ENCODE results near the gene TMPRSS13. TPM values are rescaled to one million over a fixed set of nuclear protein-coding genes. Genes with fewer than 3 reads are reported as not detected.

The TMPRSS13 gene
- total RNA-seq, 1 donor from 2014 or later, result not detected

DNA sequence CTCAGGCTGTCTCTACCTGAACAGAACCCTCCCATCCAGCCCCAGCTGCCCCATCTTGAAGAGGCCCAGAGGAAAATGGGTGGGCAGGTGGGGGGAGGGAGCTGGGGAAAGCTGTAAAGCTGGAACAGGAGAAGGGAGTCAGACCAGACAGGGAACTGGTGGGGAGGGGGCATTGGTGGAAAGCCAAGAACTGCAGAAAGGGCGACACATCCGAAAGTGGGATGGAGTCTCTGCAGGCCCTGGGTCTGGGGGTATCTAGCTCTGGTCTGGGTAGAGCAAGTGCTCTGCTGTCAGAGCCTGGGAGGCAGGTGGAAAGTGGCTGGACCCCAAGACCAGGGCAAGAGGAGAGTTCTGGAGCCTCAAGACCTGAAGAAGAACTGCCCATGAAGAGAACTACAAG is 7.7 kb downstream of the TMPRSS13 start:
- H3K27me3 ChIP-seq, result no peaks in the 10 kb centered on the region
- no peaks in the 10 kb centered on the region for H3K9me3 ChIP-seq
- intact Hi-C loops (cut with DNase I), result no loop called here
- H3K27ac ChIP-seq, result no peak overlapping the region
- TF ChIP-seq, protein P1, sequence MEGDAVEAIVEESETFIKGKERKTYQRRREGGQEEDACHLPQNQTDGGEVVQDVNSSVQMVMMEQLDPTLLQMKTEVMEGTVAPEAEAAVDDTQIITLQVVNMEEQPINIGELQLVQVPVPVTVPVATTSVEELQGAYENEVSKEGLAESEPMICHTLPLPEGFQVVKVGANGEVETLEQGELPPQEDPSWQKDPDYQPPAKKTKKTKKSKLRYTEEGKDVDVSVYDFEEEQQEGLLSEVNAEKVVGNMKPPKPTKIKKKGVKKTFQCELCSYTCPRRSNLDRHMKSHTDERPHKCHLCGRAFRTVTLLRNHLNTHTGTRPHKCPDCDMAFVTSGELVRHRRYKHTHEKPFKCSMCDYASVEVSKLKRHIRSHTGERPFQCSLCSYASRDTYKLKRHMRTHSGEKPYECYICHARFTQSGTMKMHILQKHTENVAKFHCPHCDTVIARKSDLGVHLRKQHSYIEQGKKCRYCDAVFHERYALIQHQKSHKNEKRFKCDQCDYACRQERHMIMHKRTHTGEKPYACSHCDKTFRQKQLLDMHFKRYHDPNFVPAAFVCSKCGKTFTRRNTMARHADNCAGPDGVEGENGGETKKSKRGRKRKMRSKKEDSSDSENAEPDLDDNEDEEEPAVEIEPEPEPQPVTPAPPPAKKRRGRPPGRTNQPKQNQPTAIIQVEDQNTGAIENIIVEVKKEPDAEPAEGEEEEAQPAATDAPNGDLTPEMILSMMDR (IDR thresholded peaks at IDR 0.05), result no peak
- no peak for DNase-seq (ENCODE audit: low spot score in 2 of 2)
- no peaks in the 10 kb centered on the region for H3K4me1 ChIP-seq
- no peaks in the 10 kb centered on the region for H3K36me3 ChIP-seq
- no peak overlapping the region for H3K4me3 ChIP-seq

GRCh38 chr11:117919781-117920221 is 9.4 kb downstream of the TMPRSS13 start:
- TF ChIP-seq, protein P1 (IDR thresholded peaks at IDR 0.05), result no peak
- H3K9me3 ChIP-seq, result no peaks in the 10 kb centered on the region
- no peaks in the 10 kb centered on the region for H3K27me3 ChIP-seq
- peak in 1 of 2 donors; percentile 8 for DNase-seq (ENCODE audit: low spot score in 2 of 2)
- intact Hi-C loops (cut with DNase I), result no loop called here
- no peaks in the 10 kb centered on the region for H3K4me1 ChIP-seq
- H3K36me3 ChIP-seq, result no peaks in the 10 kb centered on the region
- no peak overlapping the region for H3K27ac ChIP-seq
- no peak overlapping the region for H3K4me3 ChIP-seq

- DNase-seq (ENCODE audit: low spot score in 2 of 2), result peak in 1 of 2 donors; percentile 33
- H3K27me3 ChIP-seq, result no peaks in the 10 kb centered on the region
- no peak overlapping the region for H3K27ac ChIP-seq
- TF ChIP-seq, protein P1 (IDR thresholded peaks at IDR 0.05), result no peak
- intact Hi-C loops (cut with DNase I), result no loop called here
- H3K4me1 ChIP-seq, result no peaks in the 10 kb centered on the region
- no peaks in the 10 kb centered on the region for H3K9me3 ChIP-seq
- H3K4me3 ChIP-seq, result no peak overlapping the region
- no peaks in the 10 kb centered on the region for H3K36me3 ChIP-seq
Measured at GRCh38 chr11:117919341-117919740, 9.9 kb downstream of the TMPRSS13 start.

- TF ChIP-seq, protein P1 (IDR thresholded peaks at IDR 0.05), result no peak
- no peaks in the 10 kb centered on the region for H3K36me3 ChIP-seq
- no peak overlapping the region for H3K4me3 ChIP-seq
- no peaks in the 10 kb centered on the region for H3K9me3 ChIP-seq
- DNase-seq (ENCODE audit: low spot score in 2 of 2), result peak in 1 of 2 donors; percentile 56
- intact Hi-C loops (cut with DNase I), result no loop called here
- no peaks in the 10 kb centered on the region for H3K4me1 ChIP-seq
- no peaks in the 10 kb centered on the region for H3K27me3 ChIP-seq
- no peak overlapping the region for H3K27ac ChIP-seq
Measured at GRCh38 chr11:117918366-117919255, 10.6 kb downstream of the TMPRSS13 start.

DNA sequence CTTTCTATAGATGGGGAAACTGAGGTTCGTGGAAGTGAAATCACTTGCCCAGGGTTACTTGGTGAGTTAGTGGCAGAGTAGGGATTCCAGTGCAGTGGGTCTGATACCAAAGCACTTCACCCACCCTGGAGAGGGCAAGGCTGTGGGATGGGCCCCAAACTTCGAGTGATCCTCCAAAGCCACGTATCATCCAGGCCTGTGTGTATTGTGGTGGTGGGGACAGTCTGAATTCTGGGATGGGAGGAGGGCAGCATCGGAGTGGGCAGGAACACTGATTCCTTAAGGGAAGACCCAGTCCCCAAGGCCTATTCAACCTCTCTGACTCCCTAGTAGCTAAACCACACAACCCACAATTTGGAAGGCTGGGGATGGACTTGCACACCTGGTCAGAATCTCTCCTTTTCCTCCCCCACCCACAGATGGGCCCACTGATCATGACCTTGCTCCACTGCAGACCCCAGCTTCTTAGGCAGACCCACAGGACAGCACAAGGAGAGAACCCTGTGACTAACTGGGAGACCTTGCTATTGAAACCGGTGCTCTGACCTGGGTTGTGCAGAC is 11.5 kb downstream of the TMPRSS13 start:
- no peaks in the 10 kb centered on the region for H3K4me1 ChIP-seq
- TF ChIP-seq, protein P1 (IDR thresholded peaks at IDR 0.05), result no peak
- H3K36me3 ChIP-seq, result no peaks in the 10 kb centered on the region
- DNase-seq (ENCODE audit: low spot score in 2 of 2), result peak in 1 of 2 donors; percentile 55
- intact Hi-C loops (cut with DNase I), result no loop called here
- H3K4me3 ChIP-seq, result no peak overlapping the region
- H3K27me3 ChIP-seq, result no peaks in the 10 kb centered on the region
- H3K27ac ChIP-seq, result no peak overlapping the region
- H3K9me3 ChIP-seq, result no peaks in the 10 kb centered on the region
